Sigmoid colon (tissue), 7 donors: ENCODE results near the gene SLC7A14. TPM values are rescaled to one million over a fixed set of nuclear protein-coding genes. Genes with fewer than 3 reads are reported as not detected.

ENCODE experiments used
- DNase-seq: peaks from one replicate; pipeline ENCODE4 v3.0.0-alpha.2; 2019
- H3K27ac ChIP-seq, 4 donors: fragments of 200-600 bp; sonication (generic); one replicate each; pipeline ENCODE4 v1.5.1; 2016 to 2019; ENCODE audit warnings: mild to moderate bottlenecking in 1 of 4
- H3K27me3 ChIP-seq, 3 donors: fragments of 200-600 bp; sonication (generic); one replicate each; pipeline ENCODE4 v1.5.1; 2019; ENCODE audit warnings: mild to moderate bottlenecking in 1 of 3
- H3K36me3 ChIP-seq, 4 donors: fragments of 200-600 bp; sonication (generic); one replicate each; pipeline ENCODE4 v1.5.1; 2016 to 2019
- H3K4me1 ChIP-seq, 4 donors: fragments of 200-600 bp; sonication (generic); one replicate each; pipeline ENCODE4 v1.5.1; 2017 to 2019
- H3K4me3 ChIP-seq, 4 donors: fragments of 200-600 bp; sonication (generic); one replicate each; pipeline ENCODE4 v1.5.1; 2017 to 2019; ENCODE audit warnings: mild to moderate bottlenecking in 2 of 4, moderate library complexity in 1 of 4
- H3K9me3 ChIP-seq, 4 donors: fragments of 200-600 bp in 3 of 4; sonication (generic) in 3 of 4; one replicate each; pipeline versions ENCODE4 v1.5.1 to v1.6.1; 2013 to 2019
- CTCF ChIP-seq, 4 experiments: fragments of 450-650 bp in 3 of 4; fragments of 200-600 bp in 1 of 4; IDR thresholded peaks; one replicate each; pipeline ENCODE4 v1.5.1; 2016 to 2019; ENCODE audit warnings: antibody characterized with exemption in 4 of 4, mild to moderate bottlenecking in 3 of 4, moderate library complexity in 2 of 4
- EP300 ChIP-seq, 4 donors: sonication (generic); formaldehyde crosslinking; IDR thresholded peaks; one replicate each; pipeline ENCODE4 v1.6.1; 2017; ENCODE audit warnings: antibody characterized with exemption in 4 of 4
- POLR2A ChIP-seq, 2 donors: fragments of 450-650 bp; IDR thresholded peaks; one replicate each; pipeline ENCODE4 v1.6.1; 2016; ENCODE audit warnings: antibody characterized with exemption in 2 of 2, mild to moderate bottlenecking in 2 of 2, moderate library complexity in 2 of 2
- POLR2AphosphoS5 ChIP-seq, 4 donors: sonication (generic); formaldehyde crosslinking; IDR thresholded peaks; one replicate each; pipeline ENCODE4 v1.6.1; 2017; ENCODE audit warnings: antibody characterized with exemption in 4 of 4
- WGBS, 2 donors: extraction: QIAGEN DNeasy Blood & Tissue Kit; methylation state at CpG; one replicate each; pipeline ENCODE4 v1.1.7; 2013; 5-methylcytosine and 5-hydroxymethylcytosine counted together
- intact Hi-C: fragments of 100-400 bp; cut with DNase I; formaldehyde crosslinking; loops from one replicate; pipeline ENCODE4 v1.15.1; 2023
- polyA plus RNA-seq, 3 donors: library from polyadenylated mRNA; stranded (reverse); fragments of 200-250 nt; gene quantifications; one replicate each; pipeline ENCODE4 v1.2.3, GENCODE V29; 2013
- total RNA-seq, 4 donors: library from RNA; depleted of rRNA; stranded (reverse); fragments of >200 nt; gene quantifications; one replicate each; pipeline ENCODE4 v1.1.0, GENCODE V29; 2016
- donor health status: healthy with polysubstance abuse.
- donor health status: Bipolar disorder and iron deficiency.
- donor health status: healthy.

Gene SLC7A14
- total and polyA plus RNA-seq, 7 donors, result 0.79 to 3.9 (median 2.8) TPM; not detected in 2

DNA sequence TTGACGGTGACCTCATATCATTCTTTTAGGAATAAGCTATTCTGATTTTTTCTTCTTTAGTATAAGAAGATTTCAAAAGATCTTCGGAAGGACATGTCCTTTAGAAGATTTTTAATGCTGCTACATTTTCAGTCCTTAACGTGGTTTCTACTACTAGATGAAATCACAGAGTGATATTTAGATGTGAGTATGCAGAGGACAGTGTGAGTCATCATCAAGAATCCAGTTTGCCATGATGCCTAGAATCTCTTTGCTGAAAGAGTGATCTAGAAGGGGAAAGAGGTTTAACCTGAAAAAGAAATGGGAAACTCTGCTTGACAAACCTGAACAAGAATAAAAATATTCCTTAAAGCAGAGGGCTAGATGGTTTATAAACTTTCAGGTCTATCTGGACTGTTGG lies 43.2 kb downstream of the SLC7A14 start:
- Histone ChIP-seq H3K27ac (no peak overlapping the region), H3K27me3 (no peaks in the 10 kb centered on the region), H3K36me3 (no peaks in the 10 kb centered on the region), H3K4me3 (no peak overlapping the region), H3K4me1 (no peaks in the 10 kb centered on the region), H3K9me3 (no peaks in the 10 kb centered on the region)
- no peak for TF ChIP-seq CTCF (IDR thresholded peaks at IDR 0.05)
- TF ChIP-seq POLR2AphosphoS5 (IDR thresholded peaks at IDR 0.05), result no peak
- TF ChIP-seq EP300 (IDR thresholded peaks at IDR 0.05), result no peak
- no peak for TF ChIP-seq POLR2A (IDR thresholded peaks at IDR 0.05)
- 87 to 92% methylated on average over 3 of the region's 3 CpGs for whole genome bisulfite sequencing, 2 donors
- intact Hi-C loops, result no loop called here
- DNase-seq, result no peak

DNA sequence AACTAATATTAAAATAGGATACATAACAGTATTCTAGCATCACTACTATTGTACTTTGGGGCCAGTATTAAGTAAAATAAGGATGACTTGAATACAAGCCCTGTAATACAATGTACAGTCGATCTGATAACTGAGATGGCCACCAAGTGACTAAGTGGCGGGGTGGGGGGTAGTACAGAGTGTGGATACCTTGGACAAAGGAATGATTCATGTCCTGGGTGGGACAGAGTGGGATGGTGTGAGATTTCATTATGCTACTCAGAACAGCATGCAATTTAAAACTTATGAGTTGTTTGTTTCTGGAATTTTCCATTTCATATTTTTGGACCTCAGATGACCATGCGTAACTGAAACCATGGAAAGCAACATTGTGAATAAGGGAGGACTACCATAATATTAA lies 46.0 kb downstream of the SLC7A14 start:
- intact Hi-C loops, result no loop called here
- WGBS, 2 donors, result 88 to 89% methylated on average over 3 of the region's 3 CpGs
- no peak overlapping the region for H3K27ac ChIP-seq
- H3K27me3 ChIP-seq, result no peaks in the 10 kb centered on the region
- H3K36me3 ChIP-seq, result no peaks in the 10 kb centered on the region
- DNase-seq, result no peak
- no peaks in the 10 kb centered on the region for H3K4me1 ChIP-seq
- H3K4me3 ChIP-seq, result no peak overlapping the region
- TF ChIP-seq EP300 (IDR thresholded peaks at IDR 0.05), result no peak
- TF ChIP-seq POLR2A (IDR thresholded peaks at IDR 0.05), result no peak
- no peaks in the 10 kb centered on the region for H3K9me3 ChIP-seq

- Histone ChIP-seq H3K9me3 (no peaks in the 10 kb centered on the region), H3K27me3 (no peaks in the 10 kb centered on the region), H3K4me3 (no peak overlapping the region), H3K36me3 (no peaks in the 10 kb centered on the region), H3K4me1 (no peaks in the 10 kb centered on the region), H3K27ac (no peak overlapping the region)
- DNase-seq, result no peak
- no peak for TF ChIP-seq POLR2AphosphoS5 (IDR thresholded peaks at IDR 0.05)
- TF ChIP-seq EP300 (IDR thresholded peaks at IDR 0.05), result no peak
- no peak for TF ChIP-seq POLR2A (IDR thresholded peaks at IDR 0.05)
- TF ChIP-seq CTCF (IDR thresholded peaks at IDR 0.05), result no peak
- intact Hi-C loops, result no loop called here
These were observed 49.2 kb downstream of the SLC7A14 start for GRCh38 chr3:170536712-170537111.

DNA sequence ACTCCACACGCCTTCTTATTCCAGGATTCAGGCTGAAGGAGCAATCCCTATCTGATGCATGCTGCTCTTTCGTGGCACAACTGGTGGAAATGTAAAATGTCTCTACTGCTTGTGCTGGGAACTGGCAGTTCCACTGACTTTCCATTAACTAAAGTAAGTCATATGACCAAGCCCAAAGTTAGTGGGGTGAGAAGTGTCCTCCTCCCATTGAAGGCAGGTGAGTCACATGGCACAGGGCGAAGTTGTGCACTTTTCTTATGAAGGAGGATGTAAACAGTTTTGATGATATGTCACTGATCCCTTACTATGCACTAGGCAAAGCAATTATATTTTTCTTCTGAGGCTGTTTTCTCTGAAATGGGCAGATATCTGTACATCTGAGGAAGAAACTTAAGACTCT lies 51.6 kb downstream of the SLC7A14 start:
- WGBS, 2 donors, result 78 to 84% methylated on average over 3 of the region's 3 CpGs
- Histone ChIP-seq H3K27ac (no peak overlapping the region), H3K9me3 (no peaks in the 10 kb centered on the region), H3K36me3 (no peaks in the 10 kb centered on the region), H3K27me3 (no peaks in the 10 kb centered on the region), H3K4me1 (no peaks in the 10 kb centered on the region), H3K4me3 (no peak overlapping the region)
- no peak for TF ChIP-seq EP300 (IDR thresholded peaks at IDR 0.05)
- TF ChIP-seq POLR2A (IDR thresholded peaks at IDR 0.05), result no peak
- TF ChIP-seq CTCF (IDR thresholded peaks at IDR 0.05), result no peak
- TF ChIP-seq POLR2AphosphoS5 (IDR thresholded peaks at IDR 0.05), result no peak
- DNase-seq, result no peak
- intact Hi-C loops, result no loop called here

DNA sequence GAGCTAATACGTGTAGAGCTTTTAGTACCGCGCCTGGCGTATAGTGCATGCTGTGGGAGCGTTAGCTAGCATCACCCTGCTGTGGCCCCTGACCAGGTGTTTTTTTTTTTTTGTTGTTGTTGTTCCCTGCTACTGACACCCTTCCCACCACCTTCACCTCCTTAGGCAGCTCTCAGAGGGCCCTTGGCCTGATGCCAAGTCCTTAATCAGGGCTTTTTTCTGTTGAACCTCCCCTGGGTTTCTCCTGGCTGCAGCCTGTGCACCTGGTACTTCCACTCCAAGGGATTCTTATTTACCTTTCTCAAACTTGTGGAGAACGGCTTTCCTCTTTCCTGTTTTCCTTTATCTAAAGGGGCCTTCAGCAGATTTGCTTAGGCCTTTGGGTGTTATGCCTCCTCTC lies 53.3 kb downstream of the SLC7A14 start:
- no peak for DNase-seq
- no peaks in the 10 kb centered on the region for H3K36me3 ChIP-seq
- no peak overlapping the region for H3K27ac ChIP-seq
- H3K4me3 ChIP-seq, result no peak overlapping the region
- no peak for TF ChIP-seq POLR2AphosphoS5 (IDR thresholded peaks at IDR 0.05)
- TF ChIP-seq CTCF (IDR thresholded peaks at IDR 0.05), result no peak
- TF ChIP-seq POLR2A (IDR thresholded peaks at IDR 0.05), result no peak
- no peak for TF ChIP-seq EP300 (IDR thresholded peaks at IDR 0.05)
- H3K27me3 ChIP-seq, result no peaks in the 10 kb centered on the region
- no peaks in the 10 kb centered on the region for H3K9me3 ChIP-seq
- intact Hi-C loops, result no loop called here
- 71 to 84% methylated on average over 6 of the region's 6 CpGs for WGBS, 2 donors
- no peaks in the 10 kb centered on the region for H3K4me1 ChIP-seq
